RWPE2 (cell line): Measurements from ENCODE around the gene ZBED4.
A peak's percentile ranks its signal among the peaks of the same experiment; 100 is the strongest.

Source experiments
- ATAC-seq: fragments of 200-7000 bp; cut with Tn5 transposase; 3 replicates; pipeline ENCODE4 v1.9.1; 2021; ENCODE audit warnings: low read depth
- DNase-seq: peaks from one replicate; pipeline ENCODE4 v3.0.0-alpha.2; 2020; ENCODE audit warnings: low spot score
- H3K27ac ChIP-seq: fragments of 450-650 bp; 2 replicates; pipeline ENCODE4 v1.5.1; 2017; ENCODE audit warnings: mild to moderate bottlenecking; ENCODE audit not compliant: poor library complexity, severe bottlenecking
- H3K27me3 ChIP-seq: fragments of 250-450 bp; sonication (Bioruptor Pico); 2 replicates; pipeline ENCODE4 v1.5.1; 2021; ENCODE audit warnings: mild to moderate bottlenecking, moderate library complexity; ENCODE audit not compliant: insufficient read depth, poor library complexity, severe bottlenecking
- H3K36me3 ChIP-seq: fragments of 250-450 bp; sonication (Bioruptor Pico); 2 replicates; pipeline ENCODE4 v1.5.1; 2020; ENCODE audit warnings: low read depth, mild to moderate bottlenecking, moderate library complexity
- H3K4me1 ChIP-seq: fragments of 250-450 bp; sonication (Bioruptor Pico); 2 replicates; pipeline ENCODE4 v1.5.1; 2021; ENCODE audit warnings: mild to moderate bottlenecking, moderate library complexity; ENCODE audit not compliant: insufficient read depth, poor library complexity, severe bottlenecking
- H3K4me3 ChIP-seq: fragments of 250-450 bp; sonication (Bioruptor Pico); 2 replicates; pipeline ENCODE4 v1.5.1; 2021; ENCODE audit warnings: mild to moderate bottlenecking, moderate library complexity; ENCODE audit not compliant: severe bottlenecking
- H3K9me3 ChIP-seq: fragments of 250-450 bp; sonication (Bioruptor Pico); 2 replicates; pipeline ENCODE4 v1.5.1; 2021; ENCODE audit warnings: mild to moderate bottlenecking, moderate library complexity; ENCODE audit not compliant: severe bottlenecking
- CTCF ChIP-seq: fragments of 450-650 bp; IDR thresholded peaks from one replicate; pipeline ENCODE4 v1.5.1; 2017; ENCODE audit warnings: mild to moderate bottlenecking, moderate library complexity; ENCODE audit not compliant: poor library complexity, severe bottlenecking

ZBED4 gene

DNA sequence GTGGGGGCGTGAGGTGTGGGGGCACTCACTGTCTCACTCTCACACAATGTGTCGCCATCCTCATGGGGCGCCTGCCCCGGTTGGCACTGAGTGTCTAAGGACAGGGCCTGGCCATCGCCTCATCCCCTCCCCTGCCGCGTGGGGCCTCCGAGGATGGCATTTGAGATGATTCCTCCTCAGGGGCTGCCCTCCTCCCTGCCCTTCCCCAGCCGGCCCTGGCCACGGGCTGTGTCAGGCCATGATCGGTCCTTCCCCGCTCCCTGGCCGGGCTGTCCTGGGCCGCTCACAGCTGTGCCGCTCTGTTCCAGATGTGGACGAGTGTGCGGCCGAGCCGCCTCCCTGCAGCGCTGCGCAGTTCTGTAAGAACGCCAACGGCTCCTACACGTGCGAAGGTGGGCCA lies 69.3 kb downstream of the ZBED4 start:
- no peak overlapping the region for H3K4me3 ChIP-seq
- H3K36me3 ChIP-seq = peaks cover 23% of the 10 kb centered on the region
- H3K4me1 ChIP-seq = no peaks in the 10 kb centered on the region
- peak; percentile 56 for DNase-seq
- H3K27ac ChIP-seq = no peak overlapping the region
- H3K9me3 ChIP-seq = no peaks in the 10 kb centered on the region
- no peaks in the 10 kb centered on the region for H3K27me3 ChIP-seq
- no peak for ATAC-seq
- no peak for TF ChIP-seq CTCF

GRCh38 chr22:49923445-49923844 lies 69.8 kb downstream of the ZBED4 start:
- peak; percentile 24 for TF ChIP-seq CTCF
- H3K27me3 ChIP-seq = no peaks in the 10 kb centered on the region
- DNase-seq = no peak
- ATAC-seq = no peak
- no peak overlapping the region for H3K4me3 ChIP-seq
- H3K27ac ChIP-seq = no peak overlapping the region
- peaks cover 23% of the 10 kb centered on the region for H3K36me3 ChIP-seq
- H3K9me3 ChIP-seq = no peaks in the 10 kb centered on the region
- no peaks in the 10 kb centered on the region for H3K4me1 ChIP-seq

DNA sequence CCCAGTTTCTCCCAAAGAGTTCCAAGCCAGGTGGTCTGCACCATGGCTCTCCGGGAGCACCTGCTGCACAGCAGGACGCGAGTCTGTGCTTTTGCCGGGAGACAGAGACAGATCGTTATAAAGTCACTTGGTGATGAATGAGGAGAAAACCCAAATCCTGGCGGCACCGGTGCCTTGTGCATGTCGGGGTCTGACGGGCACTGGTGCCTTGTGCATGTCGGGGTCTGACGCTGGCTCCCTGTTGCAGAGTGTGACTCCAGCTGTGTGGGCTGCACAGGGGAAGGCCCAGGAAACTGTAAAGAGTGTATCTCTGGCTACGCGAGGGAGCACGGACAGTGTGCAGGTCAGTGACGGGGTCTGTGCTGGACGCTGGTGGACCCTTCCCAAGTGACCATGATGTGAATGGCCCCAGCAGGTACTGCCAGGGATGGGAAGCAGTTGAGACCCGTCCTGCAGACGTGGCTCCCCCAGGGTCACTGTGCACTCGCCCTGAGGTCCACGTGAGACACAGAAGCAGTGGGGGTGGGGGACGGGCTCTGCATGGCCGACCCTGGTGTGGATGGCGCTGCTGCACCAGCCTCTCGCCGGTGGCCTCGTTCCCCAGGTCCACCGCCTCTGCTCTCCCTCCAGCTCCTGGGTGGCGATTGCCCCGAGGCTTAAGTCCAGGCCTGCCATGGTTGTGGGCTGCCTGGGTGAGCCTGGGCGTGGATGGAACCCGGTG lies 70.6 kb downstream of the ZBED4 start:
- Histone ChIP-seq H3K27ac (no peak overlapping the region), H3K36me3 (peaks cover 23% of the 10 kb centered on the region), H3K27me3 (no peaks in the 10 kb centered on the region), H3K9me3 (no peaks in the 10 kb centered on the region), H3K4me1 (no peaks in the 10 kb centered on the region), H3K4me3 (no peak overlapping the region)
- DNase-seq = peak; percentile 63
- no peak for TF ChIP-seq CTCF
- no peak for ATAC-seq

- no peak for TF ChIP-seq CTCF
- Histone ChIP-seq H3K27ac (no peak overlapping the region), H3K9me3 (no peaks in the 10 kb centered on the region), H3K27me3 (no peaks in the 10 kb centered on the region), H3K36me3 (peaks cover 19% of the 10 kb centered on the region), H3K4me1 (no peaks in the 10 kb centered on the region), H3K4me3 (no peak overlapping the region)
- ATAC-seq (no peak), DNase-seq (no peak)
Observed at GRCh38 chr22:49925525-49926128, 72.0 kb downstream of the ZBED4 start.

DNA sequence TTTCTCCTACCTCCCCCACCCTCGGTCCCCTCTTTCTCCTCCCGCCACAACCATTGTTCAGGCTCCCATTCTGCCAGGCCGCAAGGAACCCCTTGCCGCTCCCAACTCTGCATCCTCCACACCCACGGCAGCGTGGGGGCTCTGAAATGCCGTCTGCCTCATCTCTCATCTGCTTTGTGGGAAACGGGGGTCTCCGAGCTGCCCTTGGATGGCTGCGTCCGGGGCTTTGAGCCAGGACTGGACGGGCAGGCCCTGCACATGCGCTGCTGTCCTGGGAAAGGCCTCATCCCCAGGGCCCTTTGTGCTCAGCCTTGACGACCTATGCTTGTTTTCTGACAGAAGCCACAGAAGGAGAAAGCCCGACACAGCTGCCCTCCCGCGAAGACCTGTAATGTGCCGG lies 73.3 kb downstream of the ZBED4 start:
- no peak for TF ChIP-seq CTCF
- no peak for ATAC-seq
- H3K4me1 ChIP-seq = peaks cover 3% of the 10 kb centered on the region

More for the DNA sequence above, 73.3 kb downstream of the ZBED4 start:
- no peak overlapping the region for H3K27ac ChIP-seq
- peaks cover 14% of the 10 kb centered on the region for H3K36me3 ChIP-seq
- DNase-seq = no peak
- H3K4me3 ChIP-seq = no peak overlapping the region
- no peaks in the 10 kb centered on the region for H3K27me3 ChIP-seq
- no peaks in the 10 kb centered on the region for H3K9me3 ChIP-seq
